ENCODE data around the gene KRT80.

Gene KRT80

DNA sequence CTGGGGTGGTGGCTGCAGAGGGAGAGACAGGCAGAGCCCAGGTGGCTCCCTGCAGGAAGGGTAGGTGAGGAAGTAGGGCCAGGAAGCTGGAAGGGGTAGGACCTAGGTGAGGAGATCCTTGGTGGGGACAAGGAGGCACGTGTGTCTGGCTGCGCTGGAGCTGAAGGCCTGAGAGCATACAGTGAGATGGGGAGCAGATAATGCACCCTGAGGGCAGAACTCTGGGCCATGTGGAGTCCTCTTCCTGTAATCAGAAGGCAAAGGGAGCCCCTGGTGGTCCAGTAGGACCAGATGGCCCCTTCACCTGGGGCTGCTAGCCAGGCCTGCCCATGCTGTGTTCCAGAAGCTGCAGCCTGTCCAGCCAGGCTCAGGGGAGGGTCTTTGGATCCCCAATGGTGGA lies 15.3 kb upstream of the KRT80 start:
- no peak overlapping the region for H3K4me3 ChIP-seq (ENCODE audit: control insufficient read depth, low read depth, low read length)
- DNase-seq (ENCODE audit: low read depth), result no peak
- TF ChIP-seq, protein P1, sequence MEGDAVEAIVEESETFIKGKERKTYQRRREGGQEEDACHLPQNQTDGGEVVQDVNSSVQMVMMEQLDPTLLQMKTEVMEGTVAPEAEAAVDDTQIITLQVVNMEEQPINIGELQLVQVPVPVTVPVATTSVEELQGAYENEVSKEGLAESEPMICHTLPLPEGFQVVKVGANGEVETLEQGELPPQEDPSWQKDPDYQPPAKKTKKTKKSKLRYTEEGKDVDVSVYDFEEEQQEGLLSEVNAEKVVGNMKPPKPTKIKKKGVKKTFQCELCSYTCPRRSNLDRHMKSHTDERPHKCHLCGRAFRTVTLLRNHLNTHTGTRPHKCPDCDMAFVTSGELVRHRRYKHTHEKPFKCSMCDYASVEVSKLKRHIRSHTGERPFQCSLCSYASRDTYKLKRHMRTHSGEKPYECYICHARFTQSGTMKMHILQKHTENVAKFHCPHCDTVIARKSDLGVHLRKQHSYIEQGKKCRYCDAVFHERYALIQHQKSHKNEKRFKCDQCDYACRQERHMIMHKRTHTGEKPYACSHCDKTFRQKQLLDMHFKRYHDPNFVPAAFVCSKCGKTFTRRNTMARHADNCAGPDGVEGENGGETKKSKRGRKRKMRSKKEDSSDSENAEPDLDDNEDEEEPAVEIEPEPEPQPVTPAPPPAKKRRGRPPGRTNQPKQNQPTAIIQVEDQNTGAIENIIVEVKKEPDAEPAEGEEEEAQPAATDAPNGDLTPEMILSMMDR (conservative IDR thresholded peaks at IDR 0.05; ENCODE audit: control insufficient read depth, insufficient read depth, low read depth, low read length), result no peak

DNA sequence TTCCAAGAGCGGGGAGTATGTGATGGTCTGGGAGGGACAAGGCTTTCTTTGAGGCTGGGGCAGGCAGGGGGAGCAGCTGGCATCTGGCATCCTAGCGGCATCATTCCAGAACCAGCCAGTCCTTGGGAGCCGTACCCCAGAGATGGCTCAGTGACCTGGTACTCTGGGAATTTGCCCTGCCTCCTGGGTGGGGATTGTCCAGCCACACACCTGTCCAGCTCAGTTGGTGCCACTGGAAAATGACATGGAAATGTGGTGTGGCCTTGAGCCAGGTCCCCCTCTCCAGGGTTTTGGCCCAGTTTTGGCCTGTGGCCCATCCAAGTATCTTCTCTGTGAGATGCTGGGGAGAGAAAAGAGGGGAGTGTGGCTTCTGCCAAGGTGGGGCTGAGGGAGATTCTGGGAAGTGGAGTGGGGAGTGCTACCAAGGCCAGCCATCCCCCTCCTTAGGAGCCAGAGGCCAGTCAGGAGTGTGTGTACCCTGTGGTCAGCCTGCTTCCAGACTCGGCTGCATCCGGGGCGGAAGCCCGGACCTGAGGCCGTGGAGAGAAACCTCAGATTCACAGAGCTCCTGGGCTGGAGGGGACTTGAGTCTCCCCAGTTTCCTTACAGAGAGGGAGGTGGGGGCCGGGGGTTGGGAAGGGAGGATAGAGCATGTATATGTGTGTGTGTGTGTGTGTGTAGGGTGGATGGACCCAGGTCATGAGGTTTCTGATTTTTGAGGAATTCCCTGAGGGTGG lies 14.7 kb upstream of the KRT80 start:
- DNase-seq (ENCODE audit: low read depth), result no peak
- no peak overlapping the region for H3K4me3 ChIP-seq (ENCODE audit: control insufficient read depth, low read depth, low read length)
- TF ChIP-seq, protein P1 (conservative IDR thresholded peaks at IDR 0.05; ENCODE audit: control insufficient read depth, insufficient read depth, low read depth, low read length), result no peak

DNA sequence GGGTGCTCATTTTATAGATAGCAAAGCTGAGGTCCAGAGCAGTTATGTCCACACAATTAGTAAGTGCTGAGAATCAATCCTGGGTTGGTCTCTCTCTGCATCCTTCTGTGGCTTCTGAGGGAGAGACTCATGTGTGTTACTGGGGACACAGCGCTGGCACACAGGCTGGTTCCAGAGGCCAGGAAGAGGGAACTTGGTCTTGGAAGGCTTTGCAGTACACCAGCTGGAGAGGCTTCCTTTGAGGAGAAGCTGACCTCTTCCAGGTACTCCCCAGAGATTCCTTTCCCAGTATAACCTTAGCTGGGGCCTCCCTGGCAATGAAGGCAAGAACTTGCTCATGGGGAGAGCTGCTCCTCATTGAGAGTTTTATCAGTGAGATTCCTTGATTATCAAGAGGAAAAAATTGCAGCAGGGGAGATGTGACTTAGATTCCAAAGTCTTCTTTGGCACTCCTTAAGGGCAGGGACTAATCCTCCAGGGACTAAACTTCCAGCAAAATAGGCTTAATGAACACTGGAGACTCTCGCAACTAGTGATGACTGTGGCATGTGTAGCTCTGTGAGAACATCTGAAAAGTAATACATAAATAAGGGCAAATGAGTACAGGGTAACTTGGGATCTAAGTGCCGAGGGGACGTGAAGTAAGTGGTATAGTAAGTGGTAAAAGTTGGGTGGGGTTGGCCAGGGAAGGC lies 13.9 kb upstream of the KRT80 start:
- no peak overlapping the region for H3K4me3 ChIP-seq (ENCODE audit: control insufficient read depth, low read depth, low read length)
- no peak for DNase-seq (ENCODE audit: low read depth)
- TF ChIP-seq, protein P1 (conservative IDR thresholded peaks at IDR 0.05; ENCODE audit: control insufficient read depth, insufficient read depth, low read depth, low read length), result no peak

DNA sequence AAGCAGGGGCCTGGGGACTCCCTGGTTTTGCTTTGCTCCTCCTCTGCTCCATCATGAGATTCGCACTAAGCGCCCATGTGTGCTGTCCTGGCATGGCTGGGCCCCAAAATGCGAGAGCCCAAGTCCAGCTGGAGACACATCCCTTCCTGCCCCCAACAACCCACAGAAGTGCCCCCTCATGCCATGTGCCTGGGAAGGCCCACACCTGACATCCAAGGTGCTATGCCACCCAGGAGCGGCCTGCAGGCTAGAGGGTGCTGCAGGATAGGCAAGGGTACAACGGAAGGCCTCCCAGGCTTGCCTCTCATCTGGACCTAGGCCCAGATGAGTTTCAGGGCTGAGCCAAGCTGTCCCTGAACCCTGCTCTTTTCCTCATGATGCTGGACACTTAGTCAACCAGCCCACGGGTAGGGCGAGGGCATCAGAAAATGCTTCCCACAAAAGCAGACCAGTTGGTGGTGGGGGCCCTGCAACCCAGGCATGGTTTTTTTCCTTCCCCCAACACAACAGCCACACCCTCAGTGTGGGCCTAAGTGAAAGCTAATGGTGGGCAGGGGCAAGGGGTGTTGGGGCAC lies 13.2 kb upstream of the KRT80 start:
- H3K4me3 ChIP-seq (ENCODE audit: control insufficient read depth, low read depth, low read length), result no peak overlapping the region
- no peak for DNase-seq (ENCODE audit: low read depth)
- TF ChIP-seq, protein P1 (conservative IDR thresholded peaks at IDR 0.05; ENCODE audit: control insufficient read depth, insufficient read depth, low read depth, low read length), result no peak

DNA sequence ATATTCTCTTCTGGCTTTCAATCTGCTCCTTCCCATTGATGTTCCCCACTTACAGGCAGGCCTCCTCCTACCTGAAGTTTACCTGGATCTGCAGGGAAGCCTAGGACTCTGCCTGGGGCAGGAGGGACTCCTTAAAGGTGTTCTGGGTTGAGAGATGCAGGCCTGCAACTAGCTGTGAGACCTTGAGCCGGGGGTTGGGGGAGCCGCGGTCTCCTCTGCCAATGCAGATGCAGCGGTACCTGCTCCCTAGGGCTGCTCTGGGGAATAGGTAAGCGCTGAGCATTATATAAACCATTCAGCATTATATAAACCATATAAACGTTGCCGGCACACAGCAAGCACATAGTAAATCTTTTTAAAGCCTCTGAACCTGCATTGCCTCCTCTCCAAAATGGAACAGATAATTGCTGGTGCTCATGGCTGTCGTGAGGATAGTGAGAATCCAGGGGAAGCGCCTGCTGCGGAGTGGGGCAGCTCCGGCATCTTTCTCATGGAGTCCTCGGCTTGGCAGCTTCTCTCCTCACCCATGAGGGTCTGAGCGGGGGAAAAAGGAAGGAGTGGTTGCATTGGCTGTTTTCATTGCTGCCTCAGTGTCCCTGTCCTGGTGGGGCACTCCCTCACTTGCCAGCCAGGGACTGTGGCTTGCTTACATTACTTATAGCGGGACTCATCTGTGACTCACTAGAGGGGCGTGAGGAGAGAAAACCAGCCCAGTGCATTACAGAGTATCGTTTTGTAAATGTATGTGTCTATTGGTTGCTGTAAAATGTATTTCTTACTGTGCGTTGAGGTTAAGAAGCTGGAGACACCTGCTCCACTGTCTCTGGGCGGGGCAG lies 12.5 kb upstream of the KRT80 start:
- TF ChIP-seq, protein P1 (conservative IDR thresholded peaks at IDR 0.05; ENCODE audit: control insufficient read depth, insufficient read depth, low read depth, low read length), result no peak
- H3K4me3 ChIP-seq (ENCODE audit: control insufficient read depth, low read depth, low read length), result no peak overlapping the region
- DNase-seq (ENCODE audit: low read depth), result peak; percentile 51
